SH-SY5Y (cell line): Measurements from ENCODE around the gene NKAIN4.

ENCODE experiments used
- GATA2 ChIP-seq: IDR thresholded peaks from 2 replicates; pipeline ENCODE4 v1.6.1; 2011; ENCODE audit warnings: mild to moderate bottlenecking, low read depth, low read length
- GATA3 ChIP-seq: IDR thresholded peaks from 2 replicates; pipeline ENCODE4 v1.6.1; 2011; ENCODE audit warnings: low read depth, mild to moderate bottlenecking, low read length, moderate library complexity

DNA sequence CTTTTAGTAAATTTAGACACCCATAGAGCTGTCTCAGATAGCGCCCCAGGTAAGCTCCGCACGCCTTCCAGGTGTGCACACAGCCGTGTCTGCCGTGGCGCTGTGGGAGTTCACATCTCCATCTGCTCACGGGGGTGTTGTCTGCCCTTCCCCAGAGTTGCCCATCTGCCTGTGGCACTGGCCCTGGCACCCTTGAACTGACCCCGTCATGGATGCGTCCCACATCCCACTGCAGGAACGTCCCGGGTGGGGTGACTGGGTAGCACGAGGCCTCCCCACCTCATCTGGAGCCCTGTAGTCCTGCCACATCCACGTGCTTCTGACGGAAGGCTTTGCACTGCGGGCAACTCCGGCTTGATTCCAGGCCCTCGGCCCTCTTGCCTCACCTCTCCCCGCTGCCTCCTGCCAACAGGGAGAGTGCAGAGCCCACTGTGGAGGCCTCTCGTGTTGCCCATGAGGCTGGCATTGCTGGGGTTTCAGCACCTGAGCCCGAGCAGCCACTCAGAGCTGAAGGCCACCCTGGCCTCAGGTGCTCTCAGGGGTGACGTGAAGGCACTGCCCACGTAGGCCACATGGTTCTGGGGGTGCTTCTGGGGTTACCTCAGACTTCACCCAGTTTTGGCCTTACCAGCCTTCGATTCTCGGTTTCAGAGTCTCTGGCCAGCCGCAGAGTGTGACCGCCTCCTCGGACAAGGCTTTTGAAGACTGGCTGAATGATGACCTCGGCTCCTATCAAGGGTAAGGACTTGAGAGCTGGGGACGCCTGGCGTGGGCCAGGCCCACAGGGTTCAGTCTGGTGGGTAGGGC lies 23.4 kb upstream of the NKAIN4 start:
- no peak for TF ChIP-seq GATA2
- TF ChIP-seq GATA3: no peak
